ENCODE results near the gene ZNF479. TPM values are rescaled to one million over a fixed set of nuclear protein-coding genes. Genes with fewer than 3 reads are reported as not detected.

Gene ZNF479
- total and polyA plus RNA-seq, 10 of the 15 experiments (the other 5 are each of a cell fraction or from before 2014, with no cell fraction given), result 0.11 TPM; not detected in 9

- TF ChIP-seq ZBTB4 (CRISPR knock-in tag; IDR thresholded peaks at IDR 0.05), result no peak
- no peak for TF ChIP-seq ELK1 (IDR thresholded peaks at IDR 0.05; ENCODE audit: low read depth, low read length)
- TF ChIP-seq ATF7 (IDR thresholded peaks at IDR 0.05; ENCODE audit: low read depth), result no peak
Measured at GRCh38 chr7:57182031-57182430, 49.8 kb upstream of the ZNF479 start (continued).

- Histone ChIP-seq H3K79me2 (ENCODE audit: control insufficient read depth, insufficient read depth, low read length) (no peaks in the 10 kb centered on the region), H3K4me1 (ENCODE audit: control insufficient read depth, insufficient read depth, low read length) (no peaks in the 10 kb centered on the region), H3K9me3 (replicated peaks; ENCODE audit: control insufficient read depth, insufficient read depth, low read length) (no peaks in the 10 kb centered on the region; the same call in 2 of the 3 replicates), H4K20me1 (ENCODE audit: control insufficient read depth, insufficient read depth) (no peaks in the 10 kb centered on the region), H2AFZ (ENCODE audit: control insufficient read depth, low read depth, low read length) (no peak overlapping the region), H3K4me2 (ENCODE audit: control insufficient read depth, insufficient read depth) (no peak overlapping the region), H3K36me3 (ENCODE audit: control insufficient read depth in 2 of 2, insufficient read depth in 2 of 2, low read length in 1 of 2) (no peaks in the 10 kb centered on the region), H3K27ac (ENCODE audit: control insufficient read depth, insufficient read depth) (no peak overlapping the region), H3K27me3 (replicated peaks in 1 of 2; ENCODE audit: control insufficient read depth in 2 of 2, insufficient read depth in 2 of 2, low read length in 1 of 2) (no peaks in the 10 kb centered on the region), H3K9ac (ENCODE audit: control insufficient read depth, insufficient read depth, low read length) (no peak overlapping the region), H3K4me3 (no peak overlapping the region)
- 9% methylated on average over 9 of the region's 9 CpGs for WGBS (ENCODE audit: insufficient coverage, insufficient replicate concordance, low lambda C conversion rate, missing lambda C conversion rate)
- in situ Hi-C loops (cut with MboI) (no loop called here), intact Hi-C loops (cut with micrococcal nuclease; ENCODE audit: unreplicated experiment) (no loop called here)
- SMC1A ChIA-PET (ENCODE audit: uncharacterized antibody, unreplicated experiment), result no interaction called here
- POLR2A ChIA-PET, result no interaction called here
- CTCF ChIA-PET, result no interaction called here
- FAIRE-seq (no peak), DNase-seq (ENCODE audit: low read depth, low spot score) (no peak), ATAC-seq (no peak)
- RAD21 ChIA-PET (ENCODE audit: unreplicated experiment), result no interaction called here
- no peak for TF ChIP-seq TCF3 (IDR thresholded peaks at IDR 0.05; ENCODE audit: borderline replicate concordance, insufficient read depth, low read depth, low read length)
- no peak for TF ChIP-seq ZNF592 (IDR thresholded peaks at IDR 0.05)
- no peak for TF ChIP-seq POU2F2 (IDR thresholded peaks at IDR 0.05; ENCODE audit: borderline replicate concordance, low read depth, low read length)
- TF ChIP-seq USF2 (IDR thresholded peaks at IDR 0.05; ENCODE audit: borderline replicate concordance, low read depth, low read length), result no peak
- TF ChIP-seq ELK1 (IDR thresholded peaks at IDR 0.05; ENCODE audit: low read depth, low read length), result no peak
- no peak for TF ChIP-seq RBBP5 (conservative IDR thresholded peaks at IDR 0.05)
- no TSS peak for BruUV-seq (replicated peaks)
Measured at GRCh38 chr7:57181281-57181680, 49.0 kb upstream of the ZNF479 start.
